TTC549 (cell line): ENCODE data around the gene ILDR2.

Source experiments
- FAIRE-seq: peaks from 2 replicates; lab custom pipeline; 2012; peaks lifted over from hg19 to GRCh38; lab: Jason Lieb, UNC

ILDR2 gene

GRCh38 chr1:166920561-166921475 lies 54.5 kb downstream of the ILDR2 start:
- FAIRE-seq, result no peak

- FAIRE-seq, result no peak
Measured at GRCh38 chr1:166918956-166919316, 56.4 kb downstream of the ILDR2 start.

GRCh38 chr1:166918088-166918955 lies 57.0 kb downstream of the ILDR2 start:
- FAIRE-seq, result no peak

GRCh38 chr1:166915941-166916340 lies 59.4 kb downstream of the ILDR2 start:
- no peak for FAIRE-seq

- no peak for FAIRE-seq
Measured at GRCh38 chr1:166915042-166915441, 60.3 kb downstream of the ILDR2 start.

- FAIRE-seq, result no peak
Measured at GRCh38 chr1:166914111-166914510, 61.2 kb downstream of the ILDR2 start.

GRCh38 chr1:166911624-166912023 lies 63.7 kb downstream of the ILDR2 start:
- peak; percentile 42 for FAIRE-seq

GRCh38 chr1:166910396-166910994 lies 64.8 kb downstream of the ILDR2 start:
- FAIRE-seq, result peak; percentile 97

GRCh38 chr1:166908942-166909341 lies 66.4 kb downstream of the ILDR2 start:
- FAIRE-seq, result no peak

- FAIRE-seq, result no peak
Measured at GRCh38 chr1:166907763-166908162, 67.6 kb downstream of the ILDR2 start.

GRCh38 chr1:166907051-166907450 lies 68.3 kb downstream of the ILDR2 start:
- no peak for FAIRE-seq

- FAIRE-seq, result no peak
Measured at GRCh38 chr1:166906647-166907046, 68.7 kb downstream of the ILDR2 start.

- FAIRE-seq, result no peak
Measured at GRCh38 chr1:166905900-166906299, 69.4 kb downstream of the ILDR2 start.

GRCh38 chr1:166905136-166905535 lies 70.2 kb downstream of the ILDR2 start:
- no peak for FAIRE-seq

- FAIRE-seq, result no peak
Measured at GRCh38 chr1:166903232-166903631, 72.1 kb downstream of the ILDR2 start.

- FAIRE-seq, result no peak
Measured at GRCh38 chr1:166902279-166902678, 73.1 kb downstream of the ILDR2 start.

- FAIRE-seq, result no peak
Measured at GRCh38 chr1:166900987-166901386, 74.4 kb downstream of the ILDR2 start.

GRCh38 chr1:166899769-166900168 lies 75.6 kb downstream of the ILDR2 start:
- FAIRE-seq, result no peak

GRCh38 chr1:166895766-166896165 lies 79.6 kb downstream of the ILDR2 start:
- no peak for FAIRE-seq

- no peak for FAIRE-seq
Measured at GRCh38 chr1:166889776-166890175, 85.6 kb downstream of the ILDR2 start.

- FAIRE-seq, result no peak
Measured at GRCh38 chr1:166888373-166889111, 86.8 kb downstream of the ILDR2 start.

- FAIRE-seq, result no peak
Measured at GRCh38 chr1:166884971-166885370, 90.4 kb downstream of the ILDR2 start.
